ENCODE data around the gene ATAD2B.

Gene ATAD2B

DNA sequence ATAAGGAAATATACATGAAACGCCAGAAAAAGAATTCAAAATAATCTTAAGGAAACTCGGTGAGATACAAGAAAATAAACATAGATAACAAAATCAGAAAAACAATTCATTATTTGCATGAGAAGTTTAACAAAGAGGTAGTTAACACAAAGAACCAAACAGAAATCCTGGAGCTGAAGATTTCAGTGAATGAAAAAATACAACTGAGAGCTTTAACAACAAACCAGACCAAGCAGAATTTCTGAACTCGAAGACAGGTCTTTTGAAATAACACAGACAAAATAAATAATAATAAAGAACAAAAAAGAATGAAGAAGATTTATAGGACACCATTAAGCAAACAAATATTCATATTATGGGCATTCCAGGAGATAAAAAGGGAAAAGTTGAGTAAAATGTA is 204.7 kb downstream of the ATAD2B start:
- TF ChIP-seq EZH2 (optimal IDR thresholded peaks at IDR 0.05; ENCODE audit: low read depth, low read length): no peak
- TF ChIP-seq, protein P1, sequence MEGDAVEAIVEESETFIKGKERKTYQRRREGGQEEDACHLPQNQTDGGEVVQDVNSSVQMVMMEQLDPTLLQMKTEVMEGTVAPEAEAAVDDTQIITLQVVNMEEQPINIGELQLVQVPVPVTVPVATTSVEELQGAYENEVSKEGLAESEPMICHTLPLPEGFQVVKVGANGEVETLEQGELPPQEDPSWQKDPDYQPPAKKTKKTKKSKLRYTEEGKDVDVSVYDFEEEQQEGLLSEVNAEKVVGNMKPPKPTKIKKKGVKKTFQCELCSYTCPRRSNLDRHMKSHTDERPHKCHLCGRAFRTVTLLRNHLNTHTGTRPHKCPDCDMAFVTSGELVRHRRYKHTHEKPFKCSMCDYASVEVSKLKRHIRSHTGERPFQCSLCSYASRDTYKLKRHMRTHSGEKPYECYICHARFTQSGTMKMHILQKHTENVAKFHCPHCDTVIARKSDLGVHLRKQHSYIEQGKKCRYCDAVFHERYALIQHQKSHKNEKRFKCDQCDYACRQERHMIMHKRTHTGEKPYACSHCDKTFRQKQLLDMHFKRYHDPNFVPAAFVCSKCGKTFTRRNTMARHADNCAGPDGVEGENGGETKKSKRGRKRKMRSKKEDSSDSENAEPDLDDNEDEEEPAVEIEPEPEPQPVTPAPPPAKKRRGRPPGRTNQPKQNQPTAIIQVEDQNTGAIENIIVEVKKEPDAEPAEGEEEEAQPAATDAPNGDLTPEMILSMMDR (IDR thresholded peaks at IDR 0.05; ENCODE audit: low read length): no peak
- TF ChIP-seq EZH2phosphoT487 (IDR thresholded peaks at IDR 0.05; ENCODE audit: low read length): no peak
- Histone ChIP-seq H3K4me2 (ENCODE audit: low read depth, low read length) (no peak overlapping the region), H3K9me2 (replicated peaks; ENCODE audit: insufficient read depth, low read length) (no peaks in the 10 kb centered on the region), H3K27ac (ENCODE audit: low read length) (no peak overlapping the region), H3K36me3 (replicated peaks; ENCODE audit: insufficient read depth, low read length) (no peaks in the 10 kb centered on the region; the same call in 1 of the 2 replicates), H3K79me2 (ENCODE audit: low read length) (no peaks in the 10 kb centered on the region), H3K4me1 (ENCODE audit: low read length) (no peaks in the 10 kb centered on the region), H4K20me1 (ENCODE audit: insufficient read depth, low read length) (no peaks in the 10 kb centered on the region), H3K27me3 (replicated peaks; ENCODE audit: insufficient read depth, low read length) (no peaks in the 10 kb centered on the region), H3K4me3 (ENCODE audit: low read length) (no peak overlapping the region), H3K9me3 (replicated peaks; ENCODE audit: insufficient read depth, low read length) (no peaks in the 10 kb centered on the region), H3F3A (ENCODE audit: insufficient read depth, low read length) (no peaks in the 10 kb centered on the region), H2AFZ (ENCODE audit: low read length) (no peak overlapping the region), H3K9ac (ENCODE audit: low read length) (no peak overlapping the region)
- no peak for DNase-seq

DNA sequence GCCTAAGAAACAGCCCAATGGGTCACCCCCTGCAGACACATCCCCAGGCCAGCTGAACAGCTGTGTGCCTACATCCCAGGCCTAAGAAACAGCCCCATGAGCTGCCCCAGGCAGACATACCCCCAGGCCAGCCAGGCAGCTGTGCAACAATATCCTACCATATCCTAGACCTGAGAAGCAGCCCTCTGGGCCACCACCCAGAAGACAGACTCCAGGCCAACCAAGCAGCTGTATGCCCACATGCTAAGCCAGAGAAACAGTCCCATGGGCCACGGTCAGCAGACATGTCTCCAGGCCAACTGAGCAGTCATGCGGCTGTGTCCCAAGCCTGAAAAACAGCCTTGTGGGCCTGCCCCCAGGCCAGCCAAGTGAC is 205.5 kb downstream of the ATAD2B start:
- no peak for DNase-seq
- Histone ChIP-seq H3K36me3 (replicated peaks; ENCODE audit: insufficient read depth, low read length) (no peaks in the 10 kb centered on the region; the same call in 1 of the 2 replicates), H3F3A (ENCODE audit: insufficient read depth, low read length) (no peaks in the 10 kb centered on the region), H3K27ac (ENCODE audit: low read length) (no peak overlapping the region), H2AFZ (ENCODE audit: low read length) (no peak overlapping the region), H3K4me3 (ENCODE audit: low read length) (no peak overlapping the region), H4K20me1 (ENCODE audit: insufficient read depth, low read length) (no peaks in the 10 kb centered on the region), H3K4me2 (ENCODE audit: low read depth, low read length) (no peak overlapping the region), H3K79me2 (ENCODE audit: low read length) (no peaks in the 10 kb centered on the region), H3K9me2 (replicated peaks; ENCODE audit: insufficient read depth, low read length) (no peaks in the 10 kb centered on the region), H3K9me3 (replicated peaks; ENCODE audit: insufficient read depth, low read length) (no peaks in the 10 kb centered on the region), H3K9ac (ENCODE audit: low read length) (no peak overlapping the region), H3K27me3 (replicated peaks; ENCODE audit: insufficient read depth, low read length) (no peaks in the 10 kb centered on the region), H3K4me1 (ENCODE audit: low read length) (no peaks in the 10 kb centered on the region)
- TF ChIP-seq, protein P1 (IDR thresholded peaks at IDR 0.05; ENCODE audit: low read length): no peak
- TF ChIP-seq EZH2 (optimal IDR thresholded peaks at IDR 0.05; ENCODE audit: low read depth, low read length): no peak

DNA sequence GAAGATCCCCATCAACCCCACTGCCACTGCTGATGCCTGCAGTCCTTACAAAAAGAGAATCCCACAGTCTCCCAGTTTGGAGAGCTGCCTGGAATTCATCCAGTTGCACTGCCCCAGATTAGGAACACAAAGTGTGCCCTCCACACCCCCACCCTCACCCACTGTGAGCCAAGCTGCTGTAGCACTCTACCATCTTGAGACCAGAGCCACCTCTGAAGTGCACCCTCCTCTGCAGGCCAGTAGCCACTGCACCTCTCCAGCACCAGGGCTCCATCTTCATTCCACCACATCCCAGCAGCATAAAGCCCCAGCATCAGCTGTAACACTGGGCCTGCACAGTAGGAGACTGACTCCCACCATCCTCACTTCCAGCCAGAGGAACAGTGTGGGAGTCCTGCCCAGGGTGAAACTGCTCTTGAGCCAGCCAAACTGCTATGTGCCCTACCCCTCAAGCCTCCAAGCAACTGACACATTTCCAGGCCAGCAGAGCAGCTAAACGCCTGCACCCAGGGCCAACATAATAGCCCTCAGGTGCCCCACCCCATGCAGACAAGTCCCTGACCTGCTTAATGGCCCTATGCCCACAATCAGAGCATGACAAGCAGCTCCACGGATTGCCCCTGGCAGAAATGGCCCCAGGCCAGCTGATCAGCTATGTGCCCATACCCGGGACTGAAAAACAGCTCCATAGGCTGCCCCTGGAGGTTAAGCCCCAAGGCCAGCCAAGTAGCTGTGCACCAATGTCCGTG is 206.0 kb downstream of the ATAD2B start:
- no peak overlapping the region for H3K4me3 ChIP-seq (ENCODE audit: low read length)
- no peak overlapping the region for H2AFZ ChIP-seq (ENCODE audit: low read length)
- no peak overlapping the region for H3K9ac ChIP-seq (ENCODE audit: low read length)
- no peak overlapping the region for H3K4me2 ChIP-seq (ENCODE audit: low read depth, low read length)
- no peak overlapping the region for H3K27ac ChIP-seq (ENCODE audit: low read length)
- no peaks in the 10 kb centered on the region for H3K27me3 ChIP-seq (replicated peaks; ENCODE audit: insufficient read depth, low read length)
- no peak for DNase-seq
- TF ChIP-seq, protein P1 (IDR thresholded peaks at IDR 0.05; ENCODE audit: low read length): no peak
- TF ChIP-seq EZH2phosphoT487 (IDR thresholded peaks at IDR 0.05; ENCODE audit: low read length): no peak
- no peak for TF ChIP-seq EZH2 (optimal IDR thresholded peaks at IDR 0.05; ENCODE audit: low read depth, low read length)
- H3K9me2 ChIP-seq (replicated peaks; ENCODE audit: insufficient read depth, low read length): no peaks in the 10 kb centered on the region
- no peaks in the 10 kb centered on the region; the same call in 1 of the 2 replicates for H3K36me3 ChIP-seq (replicated peaks; ENCODE audit: insufficient read depth, low read length)
- no peaks in the 10 kb centered on the region for H3K4me1 ChIP-seq (ENCODE audit: low read length)
- no peaks in the 10 kb centered on the region for H4K20me1 ChIP-seq (ENCODE audit: insufficient read depth, low read length)
- H3F3A ChIP-seq (ENCODE audit: insufficient read depth, low read length): no peaks in the 10 kb centered on the region
- no peaks in the 10 kb centered on the region for H3K9me3 ChIP-seq (replicated peaks; ENCODE audit: insufficient read depth, low read length)
- H3K79me2 ChIP-seq (ENCODE audit: low read length): no peaks in the 10 kb centered on the region
